ENCODE data around the gene TWF2.
A peak's percentile ranks its signal among the peaks of the same experiment; 100 is the strongest.

TWF2 gene

GRCh38 chr3:52190294-52191074 lies 48.5 kb downstream of the TWF2 start:
- Histone ChIP-seq H3K27ac (peak overlapping the region; percentile 81), H3K4me1 (peaks cover 29% of the 10 kb centered on the region), H3K4me3 (ENCODE audit: low read depth, low read length) (no peak overlapping the region)

GRCh38 chr3:52188556-52188955 lies 50.4 kb downstream of the TWF2 start:
- H3K27ac ChIP-seq: peak overlapping the region; percentile 81
- H2AFZ ChIP-seq: peak overlapping the region; percentile 45
- H3K4me1 ChIP-seq: peaks cover 29% of the 10 kb centered on the region
- no peaks in the 10 kb centered on the region for H3K27me3 ChIP-seq (ENCODE audit: control insufficient read depth, insufficient read depth, low read length)
- H3K36me3 ChIP-seq (ENCODE audit: control insufficient read depth, insufficient read depth, low read length): no peaks in the 10 kb centered on the region
- H3K4me3 ChIP-seq (ENCODE audit: low read depth, low read length): no peak overlapping the region
- H3K79me2 ChIP-seq: no peaks in the 10 kb centered on the region
- peak overlapping the region; percentile 34 for H3K4me2 ChIP-seq (ENCODE audit: low read length)
- H3K9ac ChIP-seq: no peak overlapping the region
- TF ChIP-seq CTCF (IDR thresholded peaks at IDR 0.05): no peak
- no peaks in the 10 kb centered on the region for H3K9me3 ChIP-seq (ENCODE audit: control insufficient read depth, low read length)

More at GRCh38 chr3:52190294-52191074, 48.5 kb downstream of the TWF2 start:
- no peaks in the 10 kb centered on the region for H3K9me3 ChIP-seq (ENCODE audit: control insufficient read depth, low read length)
- no peak for TF ChIP-seq CTCF (IDR thresholded peaks at IDR 0.05)
- no peak overlapping the region for H3K9ac ChIP-seq
- H3K4me2 ChIP-seq (ENCODE audit: low read length): no peak overlapping the region
- H3K27me3 ChIP-seq (ENCODE audit: control insufficient read depth, insufficient read depth, low read length): no peaks in the 10 kb centered on the region
- peak overlapping the region; percentile 31 for H2AFZ ChIP-seq
- H3K36me3 ChIP-seq (ENCODE audit: control insufficient read depth, insufficient read depth, low read length): no peaks in the 10 kb centered on the region
- no peaks in the 10 kb centered on the region for H3K79me2 ChIP-seq

GRCh38 chr3:52186729-52187128 lies 52.2 kb downstream of the TWF2 start:
- Histone ChIP-seq H3K9me3 (ENCODE audit: control insufficient read depth, low read length) (no peaks in the 10 kb centered on the region), H3K4me3 (ENCODE audit: low read depth, low read length) (no peak overlapping the region), H3K9ac (no peak overlapping the region), H3K79me2 (no peaks in the 10 kb centered on the region), H2AFZ (no peak overlapping the region), H3K36me3 (ENCODE audit: control insufficient read depth, insufficient read depth, low read length) (no peaks in the 10 kb centered on the region), H3K4me1 (peaks cover 39% of the 10 kb centered on the region), H3K4me2 (ENCODE audit: low read length) (no peak overlapping the region), H3K27me3 (ENCODE audit: control insufficient read depth, insufficient read depth, low read length) (no peaks in the 10 kb centered on the region), H3K27ac (no peak overlapping the region)
- no peak for TF ChIP-seq CTCF (IDR thresholded peaks at IDR 0.05)

GRCh38 chr3:52185837-52186236 lies 53.1 kb downstream of the TWF2 start:
- Histone ChIP-seq H3K27ac (no peak overlapping the region), H3K79me2 (no peaks in the 10 kb centered on the region), H3K27me3 (ENCODE audit: control insufficient read depth, insufficient read depth, low read length) (no peaks in the 10 kb centered on the region), H3K9me3 (ENCODE audit: control insufficient read depth, low read length) (no peaks in the 10 kb centered on the region), H2AFZ (no peak overlapping the region), H3K4me2 (ENCODE audit: low read length) (no peak overlapping the region), H3K4me1 (peaks cover 46% of the 10 kb centered on the region), H3K36me3 (ENCODE audit: control insufficient read depth, insufficient read depth, low read length) (no peaks in the 10 kb centered on the region), H3K4me3 (ENCODE audit: low read depth, low read length) (no peak overlapping the region), H3K9ac (no peak overlapping the region)
- no peak for TF ChIP-seq CTCF (IDR thresholded peaks at IDR 0.05)

- no peak overlapping the region for H3K27ac ChIP-seq
- no peak overlapping the region for H2AFZ ChIP-seq
- no peaks in the 10 kb centered on the region for H3K27me3 ChIP-seq (ENCODE audit: control insufficient read depth, insufficient read depth, low read length)
- H3K9ac ChIP-seq: no peak overlapping the region
- TF ChIP-seq CTCF (IDR thresholded peaks at IDR 0.05): no peak
- H3K79me2 ChIP-seq: no peaks in the 10 kb centered on the region
- no peak overlapping the region for H3K4me3 ChIP-seq (ENCODE audit: low read depth, low read length)
- H3K9me3 ChIP-seq (ENCODE audit: control insufficient read depth, low read length): no peaks in the 10 kb centered on the region
- peaks cover 42% of the 10 kb centered on the region for H3K4me1 ChIP-seq
- H3K4me2 ChIP-seq (ENCODE audit: low read length): no peak overlapping the region
- no peaks in the 10 kb centered on the region for H3K36me3 ChIP-seq (ENCODE audit: control insufficient read depth, insufficient read depth, low read length)
Measured at GRCh38 chr3:52185311-52185710, 53.6 kb downstream of the TWF2 start.
